ENCODE results near the gene TMEM39B.
A peak's percentile ranks its signal among the peaks of the same experiment; 100 is the strongest.
"Not testable (repeated sequence)": the region's sequence is repeated elsewhere in the genome, so short reads cannot be mapped to it uniquely, and the experiment has no call there.

TMEM39B gene

GRCh38 chr1:32068957-32069588 lies 3.7 kb upstream of the TMEM39B start:
- DNase-seq (ENCODE audit: low read depth in 2 of 2, low spot score in 1 of 2), result no peak

GRCh38 chr1:32071758-32072621 lies 749 bp upstream of the TMEM39B start:
- no peak for DNase-seq (ENCODE audit: low read depth in 2 of 2, low spot score in 1 of 2)

- no peak for DNase-seq (ENCODE audit: low read depth in 2 of 2, low spot score in 1 of 2)
These were observed 825 bp downstream of the TMEM39B start for GRCh38 chr1:32073299-32074229.

- no peak for DNase-seq (ENCODE audit: low read depth in 2 of 2, low spot score in 1 of 2)
These were observed 2.1 kb downstream of the TMEM39B start for GRCh38 chr1:32074841-32075240.

- DNase-seq (ENCODE audit: low read depth in 2 of 2, low spot score in 1 of 2), result no peak
These were observed 4.7 kb downstream of the TMEM39B start for GRCh38 chr1:32077451-32077850.

GRCh38 chr1:32082022-32082421 lies 9.3 kb downstream of the TMEM39B start:
- no peak for DNase-seq (ENCODE audit: low read depth in 2 of 2, low spot score in 1 of 2)

- DNase-seq (ENCODE audit: low read depth in 2 of 2, low spot score in 1 of 2), result not testable (repeated sequence)
These were observed 13.6 kb downstream of the TMEM39B start for GRCh38 chr1:32086381-32086780.

GRCh38 chr1:32091176-32091575 lies 18.4 kb downstream of the TMEM39B start:
- no peak for DNase-seq (ENCODE audit: low read depth in 2 of 2, low spot score in 1 of 2)

- no peak for DNase-seq (ENCODE audit: low read depth in 2 of 2, low spot score in 1 of 2)
These were observed 18.9 kb downstream of the TMEM39B start for GRCh38 chr1:32091591-32091990.

GRCh38 chr1:32094746-32095521 lies 22.2 kb downstream of the TMEM39B start:
- DNase-seq (ENCODE audit: low read depth in 2 of 2, low spot score in 1 of 2), result no peak

GRCh38 chr1:32099426-32099825 lies 26.7 kb downstream of the TMEM39B start:
- no peak for DNase-seq (ENCODE audit: low read depth in 2 of 2, low spot score in 1 of 2)

- no peak for DNase-seq (ENCODE audit: low read depth in 2 of 2, low spot score in 1 of 2)
These were observed 27.6 kb downstream of the TMEM39B start for GRCh38 chr1:32100359-32100758.

GRCh38 chr1:32100807-32101708 lies 28.3 kb downstream of the TMEM39B start:
- no peak for DNase-seq (ENCODE audit: low read depth in 2 of 2, low spot score in 1 of 2)

- no peak for DNase-seq (ENCODE audit: low read depth in 2 of 2, low spot score in 1 of 2)
These were observed 31.4 kb downstream of the TMEM39B start for GRCh38 chr1:32104127-32104526.

- DNase-seq (ENCODE audit: low read depth in 2 of 2, low spot score in 1 of 2), result no peak
These were observed 32.6 kb downstream of the TMEM39B start for GRCh38 chr1:32105338-32105737.

GRCh38 chr1:32106663-32107275 lies 34.0 kb downstream of the TMEM39B start:
- DNase-seq (ENCODE audit: low read depth in 2 of 2, low spot score in 1 of 2), result no peak

- DNase-seq (ENCODE audit: low read depth in 2 of 2, low spot score in 1 of 2), result peak; percentile 76 to 81
These were observed 35.3 kb downstream of the TMEM39B start, which contains the start of gene KPNA6 for GRCh38 chr1:32107742-32108661. TSS of gene KPNA6 (plus strand) at chr1:32108056. CDS start at chr1:32108131, 75 bp downstream.

GRCh38 chr1:32111040-32111623 lies 38.4 kb downstream of the TMEM39B start:
- no peak for DNase-seq (ENCODE audit: low read depth in 2 of 2, low spot score in 1 of 2)
